T-helper 2 cell treated with Interferon-gamma antibody and Interleukin-4, amounts not matched to agents 5 μg/mL and 100 μg/mL, for 36 hours (primary cell): ENCODE data around the gene FABP2.
"Not testable (repeated sequence)": the region's sequence is repeated elsewhere in the genome, so short reads cannot be mapped to it uniquely, and the experiment has no call there.

Experiments
- DNase-seq: peaks from one replicate; pipeline ENCODE4 v3.0.0; 2021; ENCODE audit warnings: low spot score
- H3K27ac Mint-ChIP-seq: one replicate; pipeline ENCODE4 v1.8.0; 2021; ENCODE audit warnings: mild to moderate bottlenecking, mixed read lengths
- H3K27me3 Mint-ChIP-seq: one replicate; pipeline ENCODE4 v1.8.0; 2021; ENCODE audit warnings: low read depth, mixed read lengths
- H3K36me3 Mint-ChIP-seq: one replicate; pipeline ENCODE4 v1.8.0; 2021; ENCODE audit warnings: low read depth, mixed read lengths
- H3K4me1 Mint-ChIP-seq: one replicate; pipeline ENCODE4 v1.8.0; 2021; ENCODE audit warnings: low read depth, mixed read lengths
- H3K4me3 Mint-ChIP-seq: one replicate; pipeline ENCODE4 v1.8.0; 2022; ENCODE audit warnings: mild to moderate bottlenecking, moderate library complexity, mixed read lengths
- H3K9me3 Mint-ChIP-seq: one replicate; pipeline ENCODE4 v1.8.0; 2021; ENCODE audit warnings: mixed read lengths

FABP2 gene

DNA sequence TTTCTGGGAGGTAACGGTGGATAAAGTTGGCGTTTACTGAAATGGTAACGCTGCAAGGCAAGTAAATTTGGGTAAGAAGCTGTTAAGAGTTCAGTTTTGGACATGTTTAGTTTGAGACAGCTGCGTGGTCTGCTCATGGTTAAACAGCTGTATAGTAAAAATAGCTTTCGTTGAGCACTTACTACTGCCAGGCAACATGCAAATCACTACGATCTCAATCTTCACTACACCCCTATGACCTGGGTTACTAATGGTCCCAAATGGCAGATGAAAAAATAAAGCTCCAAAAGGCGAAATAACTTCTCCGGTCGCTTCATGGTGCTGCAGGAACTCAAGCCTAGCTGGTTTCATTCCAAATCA, 22.2 kb downstream of the FABP2 start:
- peaks cover 4% of the 10 kb centered on the region for H3K9me3 Mint-ChIP-seq
- H3K4me3 Mint-ChIP-seq: peak overlapping the region; percentile 96
- no peak for DNase-seq
- peak overlapping the region; percentile 99 for H3K27ac Mint-ChIP-seq
- H3K36me3 Mint-ChIP-seq: peaks cover 38% of the 10 kb centered on the region
- peaks cover 8% of the 10 kb centered on the region for H3K27me3 Mint-ChIP-seq
- H3K4me1 Mint-ChIP-seq: peaks cover 25% of the 10 kb centered on the region

GRCh38 chr4:119299260-119299671, 22.7 kb downstream of the FABP2 start:
- H3K27me3 Mint-ChIP-seq: peaks cover 4% of the 10 kb centered on the region

GRCh38 chr4:119297795-119298194, 24.1 kb downstream of the FABP2 start:
- DNase-seq: no peak
- Mint-ChIP-seq H3K9me3 (peaks cover 4% of the 10 kb centered on the region), H3K27ac (no peak overlapping the region), H3K27me3 (no peaks in the 10 kb centered on the region), H3K4me1 (peaks cover 25% of the 10 kb centered on the region), H3K36me3 (peaks cover 38% of the 10 kb centered on the region), H3K4me3 (peak overlapping the region; percentile 96)

More at GRCh38 chr4:119299260-119299671, 22.7 kb downstream of the FABP2 start:
- Mint-ChIP-seq H3K36me3 (peaks cover 37% of the 10 kb centered on the region), H3K9me3 (peaks cover 4% of the 10 kb centered on the region), H3K27ac (peak overlapping the region; percentile 99), H3K4me3 (peak overlapping the region; percentile 96), H3K4me1 (peaks cover 25% of the 10 kb centered on the region)
- DNase-seq: no peak

GRCh38 chr4:119296356-119296755, 25.6 kb downstream of the FABP2 start:
- peaks cover 20% of the 10 kb centered on the region for H3K4me1 Mint-ChIP-seq
- DNase-seq: no peak
- no peak overlapping the region for H3K4me3 Mint-ChIP-seq
- H3K27ac Mint-ChIP-seq: no peak overlapping the region
- peaks cover 4% of the 10 kb centered on the region for H3K9me3 Mint-ChIP-seq
- peaks cover 39% of the 10 kb centered on the region for H3K36me3 Mint-ChIP-seq
- no peaks in the 10 kb centered on the region for H3K27me3 Mint-ChIP-seq

DNA sequence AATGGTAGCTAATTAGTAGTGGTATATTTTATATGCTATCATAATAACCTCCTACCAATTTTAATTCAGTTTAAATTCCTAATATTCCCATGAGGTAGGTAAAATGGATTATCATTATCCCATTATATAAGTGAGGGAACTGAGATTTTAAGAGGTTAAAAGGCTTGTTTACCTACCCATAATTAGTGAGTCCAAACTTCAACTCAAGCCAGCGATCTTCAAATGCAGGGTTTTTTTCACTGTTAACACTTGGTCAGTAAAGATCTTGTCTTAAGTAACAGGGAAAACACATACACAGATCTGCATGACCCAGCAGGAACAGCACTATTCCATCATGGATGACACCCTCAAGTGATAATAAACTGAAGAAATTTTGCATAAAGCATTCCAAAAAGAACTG, 31.3 kb downstream of the FABP2 start:
- H3K27ac Mint-ChIP-seq: no peak overlapping the region
- no peak overlapping the region for H3K4me3 Mint-ChIP-seq
- H3K36me3 Mint-ChIP-seq: peaks cover 3% of the 10 kb centered on the region
- peaks cover 3% of the 10 kb centered on the region for H3K4me1 Mint-ChIP-seq
- H3K9me3 Mint-ChIP-seq: no peaks in the 10 kb centered on the region
- H3K27me3 Mint-ChIP-seq: no peaks in the 10 kb centered on the region
- no peak for DNase-seq

DNA sequence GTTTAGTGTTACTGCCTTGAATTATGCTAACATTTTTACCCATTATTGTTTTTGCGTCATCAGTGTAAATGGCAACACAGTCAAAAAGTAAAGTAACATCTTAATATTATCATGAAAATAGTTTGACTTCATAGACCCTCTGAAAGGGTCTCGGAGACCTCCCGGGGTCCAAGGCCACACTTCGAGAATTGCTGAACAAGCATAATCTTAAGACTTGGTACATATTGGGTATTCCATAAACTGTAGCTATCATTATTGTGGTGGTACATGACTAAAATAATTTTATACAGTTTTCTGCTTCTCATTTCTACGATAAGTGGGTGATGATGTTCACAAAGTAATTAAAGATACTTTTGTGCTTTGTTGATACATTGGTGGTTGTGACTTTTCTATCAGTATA, 32.6 kb downstream of the FABP2 start:
- H3K27ac Mint-ChIP-seq: no peak overlapping the region
- no peaks in the 10 kb centered on the region for H3K9me3 Mint-ChIP-seq
- H3K27me3 Mint-ChIP-seq: no peaks in the 10 kb centered on the region
- DNase-seq: no peak
- H3K4me3 Mint-ChIP-seq: no peak overlapping the region
- H3K4me1 Mint-ChIP-seq: peaks cover 7% of the 10 kb centered on the region
- H3K36me3 Mint-ChIP-seq: peaks cover 3% of the 10 kb centered on the region

- Mint-ChIP-seq H3K27ac (no peak overlapping the region), H3K9me3 (no peaks in the 10 kb centered on the region), H3K36me3 (no peaks in the 10 kb centered on the region), H3K27me3 (no peaks in the 10 kb centered on the region), H3K4me1 (peaks cover 14% of the 10 kb centered on the region), H3K4me3 (no peak overlapping the region)
- no peak for DNase-seq
Measured at GRCh38 chr4:119286377-119287002, 35.4 kb downstream of the FABP2 start.

GRCh38 chr4:119284876-119285780, 36.8 kb downstream of the FABP2 start:
- H3K9me3 Mint-ChIP-seq: no peaks in the 10 kb centered on the region
- H3K27me3 Mint-ChIP-seq: no peaks in the 10 kb centered on the region
- H3K4me1 Mint-ChIP-seq: peaks cover 20% of the 10 kb centered on the region
- H3K4me3 Mint-ChIP-seq: peak overlapping the region; percentile 74
- no peak for DNase-seq
- peak overlapping the region; percentile 79 for H3K27ac Mint-ChIP-seq
- peaks cover 3% of the 10 kb centered on the region for H3K36me3 Mint-ChIP-seq

GRCh38 chr4:119281393-119281792, 40.5 kb downstream of the FABP2 start:
- H3K27me3 Mint-ChIP-seq: no peaks in the 10 kb centered on the region
- H3K4me1 Mint-ChIP-seq: peaks cover 20% of the 10 kb centered on the region
- no peak overlapping the region for H3K27ac Mint-ChIP-seq
- no peak overlapping the region for H3K4me3 Mint-ChIP-seq
- H3K36me3 Mint-ChIP-seq: peaks cover 6% of the 10 kb centered on the region
- no peak for DNase-seq
- H3K9me3 Mint-ChIP-seq: no peaks in the 10 kb centered on the region

- not testable (repeated sequence) for H3K9me3 Mint-ChIP-seq, DNase-seq, H3K27ac Mint-ChIP-seq, H3K36me3 Mint-ChIP-seq, H3K27me3 Mint-ChIP-seq, H3K4me3 Mint-ChIP-seq
- H3K4me1 Mint-ChIP-seq: peaks cover 16% of the 10 kb centered on the region
Measured at GRCh38 chr4:119279945-119280344, 42.0 kb downstream of the FABP2 start.

- H3K27me3 Mint-ChIP-seq, H3K36me3 Mint-ChIP-seq, H3K27ac Mint-ChIP-seq, H3K9me3 Mint-ChIP-seq, H3K4me3 Mint-ChIP-seq, DNase-seq: not testable (repeated sequence)
- peaks cover 13% of the 10 kb centered on the region for H3K4me1 Mint-ChIP-seq
Measured at GRCh38 chr4:119279541-119279940, 42.4 kb downstream of the FABP2 start.

DNA sequence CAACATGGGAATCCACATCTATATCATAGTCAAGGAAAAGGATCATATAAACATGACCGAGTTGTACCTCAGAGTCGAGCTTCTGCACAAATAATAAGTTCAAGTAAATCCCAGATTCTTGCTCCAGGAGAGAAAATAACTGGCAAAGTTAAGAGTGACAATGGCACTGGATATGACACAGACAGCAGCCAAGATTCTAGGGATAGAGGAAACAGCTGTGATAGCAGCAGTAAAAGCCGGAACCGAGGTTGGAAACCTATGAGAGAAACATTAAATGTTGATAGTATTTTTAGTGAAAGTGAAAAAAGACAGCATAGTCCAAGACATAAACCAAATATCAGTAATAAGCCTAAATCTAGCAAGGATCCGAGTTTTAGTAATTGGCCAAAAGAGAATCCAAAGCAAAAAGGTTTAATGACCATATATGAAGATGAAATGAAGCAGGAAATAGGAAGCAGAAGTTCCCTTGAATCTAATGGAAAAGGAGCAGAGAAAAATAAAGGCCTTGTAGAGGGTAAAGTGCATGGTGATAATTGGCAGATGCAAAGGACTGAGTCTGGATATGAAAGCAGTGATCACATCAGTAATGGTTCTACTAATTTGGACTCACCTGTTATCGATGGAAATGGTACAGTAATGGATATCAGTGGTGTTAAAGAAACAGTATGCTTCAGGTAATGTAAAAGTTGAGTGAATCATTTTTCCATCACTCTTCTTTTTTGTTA, 50.4 kb downstream of the FABP2 start:
- DNase-seq: no peak
- Mint-ChIP-seq H3K4me3 (no peak overlapping the region), H3K27me3 (no peaks in the 10 kb centered on the region), H3K4me1 (no peaks in the 10 kb centered on the region), H3K36me3 (peaks cover 4% of the 10 kb centered on the region), H3K9me3 (peaks cover 4% of the 10 kb centered on the region), H3K27ac (no peak overlapping the region)

GRCh38 chr4:119268466-119268865, 53.5 kb downstream of the FABP2 start:
- no peak for DNase-seq
- Mint-ChIP-seq H3K36me3 (peaks cover 13% of the 10 kb centered on the region), H3K4me1 (no peaks in the 10 kb centered on the region), H3K27me3 (no peaks in the 10 kb centered on the region), H3K4me3 (no peak overlapping the region), H3K9me3 (peaks cover 11% of the 10 kb centered on the region), H3K27ac (no peak overlapping the region)
